IMR-90 (cell line): Measurements from ENCODE around the gene POLR3E. TPM values are rescaled to one million over a fixed set of nuclear protein-coding genes. Genes with fewer than 3 reads are reported as not detected.

Experiments used
- ATAC-seq: fragments of 200-7000 bp; cut with Tn5 transposase; 2 replicates; pipeline ENCODE4 v1.9.1; 2020; ENCODE audit warnings: low read depth, mild to moderate bottlenecking, moderate library complexity
- BruUV-seq: library from RNA; stranded (reverse); fragments of 400-500 nt; replicated peaks from 2 replicates; lab custom pipeline; 2021; lab: Mats Ljungman, UMichigan
- CTCF ChIA-PET: fragments of 300-600 bp; formaldehyde crosslinking; extraction: SDS; loops from one replicate; lab custom pipeline; 2021; ENCODE audit warnings: antibody characterized with exemption; lab: Yijun Ruan, JAX
- POLR2A ChIA-PET: fragments of 300-600 bp; sonication (Branson Sonifier 250); formaldehyde crosslinking; loops from one replicate; lab custom pipeline; 2022; ENCODE audit warnings: antibody characterized with exemption; ENCODE audit not compliant: unreplicated experiment; lab: Charles Lee
- DNase-seq: peaks from one replicate; pipeline ENCODE4 v3.0.0; 2013
- H2AFZ ChIP-seq: replicated peaks from 2 replicates; pipeline ENCODE3; 2013; ENCODE audit warnings: low read length, mild to moderate bottlenecking; ENCODE audit not compliant: poor library complexity
- H2AK5ac ChIP-seq: 2 replicates; pipeline ENCODE4 v1.6.1; 2013; ENCODE audit warnings: low read depth, low read length, inconsistent platforms
- H2AK9ac ChIP-seq: replicated peaks from 2 replicates; pipeline ENCODE3; 2013; ENCODE audit warnings: mild to moderate bottlenecking, low read depth, low read length, moderate library complexity; ENCODE audit not compliant: poor library complexity
- H2BK120ac ChIP-seq: 2 replicates; pipeline ENCODE4 v1.6.1; 2013; ENCODE audit warnings: low read depth, low read length, inconsistent platforms
- H2BK15ac ChIP-seq: 3 replicates; pipeline ENCODE4 v1.6.1; 2013; ENCODE audit warnings: low read depth, low read length, inconsistent platforms
- H2BK20ac ChIP-seq: 2 replicates; pipeline ENCODE4 v1.6.1; 2013; ENCODE audit warnings: low read depth, mild to moderate bottlenecking, inconsistent platforms, low read length, moderate library complexity
- H2BK5ac ChIP-seq: 2 replicates; pipeline ENCODE4 v1.6.1; 2013; ENCODE audit warnings: mild to moderate bottlenecking, low read depth, low read length, inconsistent platforms; ENCODE audit not compliant: poor library complexity, severe bottlenecking
- H3K14ac ChIP-seq: replicated peaks from 2 replicates; pipeline ENCODE4 v1.6.1; 2013; ENCODE audit warnings: low read depth, low read length, inconsistent platforms
- H3K18ac ChIP-seq: 2 replicates; pipeline ENCODE4 v1.6.1; 2013; ENCODE audit warnings: low read depth, low read length, control low read depth
- H3K23ac ChIP-seq: 2 replicates; pipeline ENCODE4 v1.6.1; 2013; ENCODE audit warnings: low read depth, low read length, inconsistent platforms
- H3K27ac ChIP-seq: 2 replicates; pipeline ENCODE4 v1.5.1; 2013; ENCODE audit warnings: mild to moderate bottlenecking, control low read depth, low read length; ENCODE audit not compliant: insufficient read depth
- H3K27me3 ChIP-seq: 2 replicates; pipeline ENCODE4 v1.6.1; 2013; ENCODE audit warnings: low read length; ENCODE audit not compliant: control insufficient read depth, insufficient read depth
- H3K36me3 ChIP-seq: 2 replicates; pipeline ENCODE4 v1.6.1; 2013; ENCODE audit warnings: low read length, mixed read lengths; ENCODE audit not compliant: control insufficient read depth, insufficient read depth
- H3K4ac ChIP-seq: 2 replicates; pipeline ENCODE4 v1.6.1; 2013; ENCODE audit warnings: low read depth, low read length, inconsistent platforms
- H3K4me1 ChIP-seq: 2 replicates; pipeline ENCODE4 v1.6.1; 2013; ENCODE audit warnings: low read length, mixed read lengths; ENCODE audit not compliant: control insufficient read depth, insufficient read depth
- H3K4me2 ChIP-seq: 2 replicates; pipeline ENCODE4 v1.6.1; 2013; ENCODE audit warnings: low read depth, mild to moderate bottlenecking, control low read depth, low read length, moderate library complexity
- H3K4me3 ChIP-seq: 2 replicates; pipeline ENCODE4 v1.5.1; 2013; ENCODE audit warnings: low read depth, mild to moderate bottlenecking, control low read depth, low read length, moderate library complexity; ENCODE audit not compliant: insufficient read depth
- H3K56ac ChIP-seq: 2 replicates; pipeline ENCODE4 v1.6.1; 2013; ENCODE audit warnings: low read length, inconsistent platforms; ENCODE audit not compliant: insufficient read depth; ENCODE audit errors: extremely low read depth
- H3K79me1 ChIP-seq, 2 experiments: 2 replicates each; pipeline ENCODE4 v1.6.1; 2013; ENCODE audit warnings: low read length in 2 of 2, inconsistent platforms in 1 of 2, low read depth in 1 of 2
- H3K9ac ChIP-seq: 2 replicates; pipeline ENCODE4 v1.6.1; 2013; ENCODE audit warnings: low read depth, low read length, control low read depth
- H3K9me1 ChIP-seq: 2 replicates; pipeline ENCODE4 v1.6.1; 2013; ENCODE audit warnings: low read length, inconsistent platforms; ENCODE audit not compliant: insufficient read depth
- H3K9me3 ChIP-seq: 2 replicates; pipeline ENCODE4 v1.6.1; 2013; ENCODE audit warnings: low read length; ENCODE audit not compliant: control insufficient read depth, insufficient read depth
- H4K20me1 ChIP-seq: 2 replicates; pipeline ENCODE4 v1.6.1; 2013; ENCODE audit warnings: low read length, inconsistent platforms; ENCODE audit not compliant: insufficient read depth
- H4K5ac ChIP-seq: 2 replicates; pipeline ENCODE4 v1.6.1; 2013; ENCODE audit warnings: mild to moderate bottlenecking, low read depth, low read length, control low read depth
- H4K8ac ChIP-seq, 2 experiments: 2 replicates each; pipeline ENCODE4 v1.6.1; 2013; ENCODE audit warnings: low read depth in 2 of 2, low read length in 2 of 2, control low read depth in 1 of 2, inconsistent platforms in 1 of 2
- H4K91ac ChIP-seq: 2 replicates; pipeline ENCODE4 v1.6.1; 2013; ENCODE audit warnings: low read depth, low read length, inconsistent platforms; ENCODE audit not compliant: insufficient read depth
- CEBPB ChIP-seq: IDR thresholded peaks from 2 replicates; pipeline ENCODE4 v1.6.1; 2012; ENCODE audit warnings: low read depth, low read length, improper control_type of control experiment
- CTCF ChIP-seq: conservative IDR thresholded peaks from 2 replicates; pipeline ENCODE4 v1.5.1; 2012; ENCODE audit warnings: mild to moderate bottlenecking, low read depth, low read length, improper control_type of control experiment
- MAFK ChIP-seq: IDR thresholded peaks from 2 replicates; pipeline ENCODE4 v1.6.1; 2012; ENCODE audit warnings: low read depth, low read length, improper control_type of control experiment
- RAD21 ChIP-seq: IDR thresholded peaks from 2 replicates; pipeline ENCODE4 v1.6.1; 2012; ENCODE audit warnings: low read length, improper control_type of control experiment
- RCOR1 ChIP-seq: IDR thresholded peaks from 2 replicates; pipeline ENCODE4 v1.6.1; 2012; ENCODE audit warnings: mild to moderate bottlenecking, low read length, improper control_type of control experiment; ENCODE audit not compliant: insufficient replicate concordance
- RFX5 ChIP-seq: IDR thresholded peaks from 2 replicates; pipeline ENCODE4 v1.8.0; 2012; ENCODE audit warnings: low read depth, mild to moderate bottlenecking, low read length, moderate library complexity
- SMC3 ChIP-seq: fragments of 150-350 bp; IDR thresholded peaks from 2 replicates; pipeline ENCODE4 v1.6.1; 2016; ENCODE audit warnings: low read depth, mild to moderate bottlenecking, antibody characterized with exemption, low read length, moderate library complexity
- WGBS, 2 experiments: methylation state at CpG; one replicate each; pipeline versions ENCODE4 v1.1.5 to v1.1.7; 2013; ENCODE audit warnings: missing lambda C conversion rate in 2 of 2; ENCODE audit not compliant: insufficient read length in 1 of 2; ENCODE audit errors: extremely low coverage in 2 of 2; 5-methylcytosine and 5-hydroxymethylcytosine counted together
- dilution Hi-C: fragments of 300-500 bp; cut with HindIII; formaldehyde crosslinking; loops from one replicate; pipeline ENCODE4 v1.14.3; 2018; ENCODE audit warnings: low sequenced_read_pairs; ENCODE audit not compliant: unreplicated experiment
- in situ Hi-C: fragments of 300-500 bp; cut with MboI; formaldehyde crosslinking; loops from 3 replicates; pipeline ENCODE4 v1.14.3; 2019; ENCODE audit warnings: low sequenced_read_pairs, inconsistent platforms, mixed read lengths
- intact Hi-C: fragments of 100-400 bp; cut with micrococcal nuclease; formaldehyde crosslinking; loops from 2 replicates; pipeline ENCODE4 v1.10.0; 2022
- polyA plus RNA-seq, 3 experiments: library from polyadenylated mRNA; depleted of rRNA; stranded (reverse); fragments of >200 nt; gene quantifications; 2 replicates each; pipeline ENCODE4 v1.2.3, GENCODE V29; 2012; ENCODE audit warnings: low replicate concordance in 1 of 3
- total RNA-seq: library from RNA; depleted of rRNA; stranded (reverse); fragments of >200 nt; gene quantifications from 2 replicates; pipeline ENCODE4 v1.2.3, GENCODE V29; 2012
- TF ChIP-seq, protein P1 (sequence below): fragments of 150-350 bp; IDR thresholded peaks from 2 replicates; pipeline ENCODE4 v1.6.1; 2017; ENCODE audit warnings: mild to moderate bottlenecking, antibody characterized with exemption, low read length, low read depth

Gene POLR3E
- total and polyA plus RNA-seq, 2 of the 4 experiments (the other 2 are of a cell fraction), result 19.9 to 46.0 TPM

DNA sequence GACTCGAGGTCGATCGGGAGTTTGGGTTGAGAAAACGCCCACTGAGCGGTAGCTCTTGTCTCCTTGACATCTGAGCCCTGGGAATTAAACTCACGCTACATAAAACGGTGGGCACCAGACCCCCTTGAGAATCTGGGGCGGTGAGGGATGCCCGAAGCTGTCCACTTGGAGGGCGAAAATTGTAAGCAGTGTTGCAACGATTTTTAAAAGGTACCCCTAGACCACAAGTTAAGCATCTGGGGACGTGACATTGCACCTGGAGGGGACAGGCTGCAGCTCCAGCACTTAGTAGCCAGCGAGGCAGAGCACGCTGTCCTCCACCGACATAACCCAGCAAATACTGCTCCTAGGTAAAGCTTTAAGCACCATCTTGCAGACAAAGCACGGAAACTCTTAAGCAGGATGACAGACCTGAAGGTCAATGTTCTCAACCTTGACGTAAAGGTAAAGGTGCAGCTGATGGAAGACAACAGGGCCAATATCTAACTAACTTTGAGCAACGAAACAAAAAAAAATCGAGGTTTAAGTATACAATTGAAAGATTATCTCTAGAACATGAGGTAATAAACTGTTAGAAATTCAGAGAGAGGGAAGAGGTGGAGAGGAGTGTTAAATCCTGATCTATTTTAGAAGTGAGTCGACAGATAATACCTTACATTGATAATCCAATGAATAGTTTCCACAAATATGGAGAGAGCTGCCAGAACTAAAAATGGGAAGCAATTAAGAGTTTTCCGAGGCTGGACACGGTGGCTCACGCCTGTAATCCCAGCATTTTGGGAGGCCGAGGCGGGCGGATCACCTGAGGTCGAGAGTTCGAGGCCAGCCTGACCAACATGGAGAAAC lies 78.1 kb downstream of the POLR3E start:
- H4K20me1 ChIP-seq, result peaks cover 31% of the 10 kb centered on the region
- peak overlapping the region; percentile 77 for H3K56ac ChIP-seq
- peak overlapping the region; percentile 79 for H4K5ac ChIP-seq
- peak overlapping the region; percentile 66 for H2BK20ac ChIP-seq
- CTCF ChIA-PET, result no interaction called here
- peak overlapping the region; percentile 91 for H2AK9ac ChIP-seq
- peak overlapping the region; percentile 78 for H2BK120ac ChIP-seq
- H3K14ac ChIP-seq, result peak overlapping the region; percentile 96
- peaks cover 16% of the 10 kb centered on the region for H3K36me3 ChIP-seq
- DNase-seq, result no peak
- no peaks in the 10 kb centered on the region for H3K9me3 ChIP-seq
- ATAC-seq, result no peak
- POLR2A ChIA-PET, result interaction anchor here (0.6 kb wide), 1 partner anchor 23 kb away, joined by 3 read pairs; no protein-coding TSS in a partner anchor
- TF ChIP-seq RAD21 (no peak), RFX5 (no peak), CTCF (no peak), SMC3 (no peak), MAFK (no peak), RCOR1 (no peak), CEBPB (no peak)
- TF ChIP-seq, protein P1, sequence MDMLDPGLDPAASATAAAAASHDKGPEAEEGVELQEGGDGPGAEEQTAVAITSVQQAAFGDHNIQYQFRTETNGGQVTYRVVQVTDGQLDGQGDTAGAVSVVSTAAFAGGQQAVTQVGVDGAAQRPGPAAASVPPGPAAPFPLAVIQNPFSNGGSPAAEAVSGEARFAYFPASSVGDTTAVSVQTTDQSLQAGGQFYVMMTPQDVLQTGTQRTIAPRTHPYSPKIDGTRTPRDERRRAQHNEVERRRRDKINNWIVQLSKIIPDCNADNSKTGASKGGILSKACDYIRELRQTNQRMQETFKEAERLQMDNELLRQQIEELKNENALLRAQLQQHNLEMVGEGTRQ, result no peak
- H3K4ac ChIP-seq, result peak overlapping the region; percentile 91
- H3K27ac ChIP-seq, result peak overlapping the region; percentile 84
- dilution Hi-C loops (no loop called here), intact Hi-C loops (no loop called here), in situ Hi-C loops (no loop called here)
- H3K18ac ChIP-seq, result peak overlapping the region; percentile 25
- H3K4me3 ChIP-seq, result peak overlapping the region; percentile 64
- peak overlapping the region; percentile 80 for H3K9ac ChIP-seq
- peak overlapping the region; percentile 90 for H4K91ac ChIP-seq
- H3K9me1 ChIP-seq, result peaks cover 5% of the 10 kb centered on the region; the same call in 1 of the 2 replicates
- H3K4me2 ChIP-seq, result peak overlapping the region; percentile 95
- peak overlapping the region; percentile 92 for H2BK15ac ChIP-seq
- H3K4me1 ChIP-seq, result peaks cover 8% of the 10 kb centered on the region
- TSS peak; percentile 70 for BruUV-seq
- H2AK5ac ChIP-seq, result peak overlapping the region; percentile 98
- H3K23ac ChIP-seq, result peak overlapping the region; percentile 95
- H2BK5ac ChIP-seq, result peak overlapping the region; percentile 78
- H3K79me1 ChIP-seq, result peaks cover 5 to 25% of the 10 kb centered on the region in 2 experiments; a peak in 3 of 4 replicates
- peak overlapping the region; percentile 25 to 30; a peak in 3 of 4 replicates for H4K8ac ChIP-seq
- H3K27me3 ChIP-seq, result no peaks in the 10 kb centered on the region
- WGBS, 2 experiments, result 12% methylated on average over 3 of the region's 28 CpGs; no CpG with 5 or more reads in 1 of the 2 experiments
- peak overlapping the region; percentile 96 for H2AFZ ChIP-seq
